SK-N-DZ (cell line): Measurements from ENCODE around the gene CTDSPL.

Experiments used
- DNase-seq: peaks from one replicate; pipeline ENCODE4 v3.0.0-alpha.2; 2015; ENCODE audit warnings: low spot score

The CTDSPL gene

GRCh38 chr3:37941608-37942508 lies 80.2 kb downstream of the CTDSPL start:
- peak; percentile 35 for DNase-seq

DNA sequence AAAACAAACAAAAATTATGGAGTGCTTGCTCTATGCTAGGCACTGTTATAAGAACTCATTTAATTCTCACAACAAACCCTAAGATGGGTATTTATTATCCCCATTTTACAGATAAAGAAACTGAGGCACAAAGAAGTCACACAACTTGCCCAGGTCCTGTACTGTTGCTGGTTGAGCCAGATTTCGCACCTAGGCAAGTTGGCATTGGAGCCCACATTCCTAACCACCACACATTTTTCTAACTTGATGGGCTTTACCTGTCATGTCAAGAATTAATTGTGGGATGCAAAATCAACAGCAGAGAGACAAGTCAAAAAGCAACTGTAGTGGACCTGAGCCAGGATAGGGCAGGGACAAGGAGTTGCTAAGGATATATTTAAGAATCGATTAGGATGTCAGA lies 81.0 kb downstream of the CTDSPL start:
- no peak for DNase-seq

- no peak for DNase-seq
These were observed 81.4 kb downstream of the CTDSPL start for GRCh38 chr3:37943126-37943525.

DNA sequence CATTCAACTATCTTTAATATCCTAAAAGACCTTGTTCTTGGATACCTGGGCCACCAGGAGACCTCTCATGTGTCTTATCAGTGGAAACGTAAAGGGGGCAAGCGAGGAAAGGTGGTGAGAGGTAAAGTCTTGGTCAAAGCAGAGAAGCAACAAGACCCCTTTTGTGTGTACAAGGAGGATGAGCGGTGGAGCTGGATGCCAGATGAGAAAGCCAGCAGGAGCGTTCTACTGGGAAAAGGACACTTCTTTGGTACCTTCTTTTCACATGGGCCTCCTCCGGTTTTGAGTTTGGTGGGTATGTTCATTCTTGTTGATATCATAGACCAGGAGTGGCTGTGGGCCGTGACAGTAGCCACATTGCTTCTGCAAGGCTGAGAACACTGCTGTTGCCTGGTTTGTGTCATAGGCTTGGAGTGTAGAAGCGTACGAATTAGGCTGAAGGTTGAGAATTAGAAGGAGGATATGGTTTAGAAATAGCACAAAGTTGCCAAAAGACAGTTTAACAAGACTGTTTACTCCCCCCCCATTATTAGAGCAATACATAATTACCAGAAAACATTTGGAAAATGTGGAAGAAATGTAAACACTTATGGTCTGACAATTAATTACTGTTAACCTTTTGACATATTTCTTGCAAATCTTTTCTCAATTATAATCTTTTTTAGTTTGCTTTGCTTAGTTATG lies 82.1 kb downstream of the CTDSPL start:
- no peak for DNase-seq

GRCh38 chr3:37944391-37944842 lies 82.7 kb downstream of the CTDSPL start:
- DNase-seq = no peak

GRCh38 chr3:37945156-37945806 lies 83.6 kb downstream of the CTDSPL start:
- no peak for DNase-seq

- no peak for DNase-seq
These were observed 84.3 kb downstream of the CTDSPL start for GRCh38 chr3:37945807-37946530.

- no peak for DNase-seq
These were observed 84.8 kb downstream of the CTDSPL start for GRCh38 chr3:37946531-37946889.

GRCh38 chr3:37949866-37950265 lies 88.2 kb downstream of the CTDSPL start:
- DNase-seq = no peak

DNA sequence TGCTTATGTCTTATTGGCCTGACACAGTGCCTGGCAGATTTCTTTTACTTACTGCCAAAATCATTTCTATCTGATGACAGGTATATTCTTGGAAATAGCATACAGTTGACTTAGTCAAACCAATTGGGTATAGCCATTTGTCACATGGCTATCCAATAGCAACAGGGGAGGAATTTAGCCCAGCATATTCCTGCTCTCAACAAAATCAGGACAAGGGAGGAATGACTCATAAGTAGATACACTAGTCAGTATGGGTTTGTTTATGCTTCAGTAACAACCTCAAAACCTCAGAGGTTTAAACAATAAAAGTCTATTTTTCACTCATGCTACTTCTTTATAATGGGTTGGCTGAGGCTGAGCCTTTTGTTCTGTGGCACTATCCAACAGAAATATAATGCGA lies 90.9 kb downstream of the CTDSPL start:
- no peak for DNase-seq

DNA sequence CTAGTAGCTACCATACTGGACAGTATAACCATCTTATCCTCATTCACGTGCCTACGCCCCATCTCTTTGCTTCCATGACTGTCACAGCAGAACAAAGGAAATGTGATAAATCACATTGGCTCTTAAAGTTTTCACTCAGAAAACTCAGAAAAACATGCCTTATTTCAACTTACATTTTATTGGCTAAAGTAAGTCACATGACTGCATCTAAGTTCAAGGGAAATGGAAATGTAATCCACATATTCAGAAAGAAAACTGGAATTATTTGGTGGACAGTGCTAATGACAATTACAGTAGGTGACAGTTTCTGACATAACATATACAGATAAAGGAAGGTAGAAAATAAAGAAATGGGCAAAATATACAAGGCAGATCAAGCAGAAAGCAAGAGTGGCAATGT lies 91.5 kb downstream of the CTDSPL start:
- no peak for DNase-seq

GRCh38 chr3:37953707-37954394 lies 92.2 kb downstream of the CTDSPL start:
- no peak for DNase-seq

- DNase-seq = no peak
These were observed 93.2 kb downstream of the CTDSPL start for GRCh38 chr3:37954881-37955280.

DNA sequence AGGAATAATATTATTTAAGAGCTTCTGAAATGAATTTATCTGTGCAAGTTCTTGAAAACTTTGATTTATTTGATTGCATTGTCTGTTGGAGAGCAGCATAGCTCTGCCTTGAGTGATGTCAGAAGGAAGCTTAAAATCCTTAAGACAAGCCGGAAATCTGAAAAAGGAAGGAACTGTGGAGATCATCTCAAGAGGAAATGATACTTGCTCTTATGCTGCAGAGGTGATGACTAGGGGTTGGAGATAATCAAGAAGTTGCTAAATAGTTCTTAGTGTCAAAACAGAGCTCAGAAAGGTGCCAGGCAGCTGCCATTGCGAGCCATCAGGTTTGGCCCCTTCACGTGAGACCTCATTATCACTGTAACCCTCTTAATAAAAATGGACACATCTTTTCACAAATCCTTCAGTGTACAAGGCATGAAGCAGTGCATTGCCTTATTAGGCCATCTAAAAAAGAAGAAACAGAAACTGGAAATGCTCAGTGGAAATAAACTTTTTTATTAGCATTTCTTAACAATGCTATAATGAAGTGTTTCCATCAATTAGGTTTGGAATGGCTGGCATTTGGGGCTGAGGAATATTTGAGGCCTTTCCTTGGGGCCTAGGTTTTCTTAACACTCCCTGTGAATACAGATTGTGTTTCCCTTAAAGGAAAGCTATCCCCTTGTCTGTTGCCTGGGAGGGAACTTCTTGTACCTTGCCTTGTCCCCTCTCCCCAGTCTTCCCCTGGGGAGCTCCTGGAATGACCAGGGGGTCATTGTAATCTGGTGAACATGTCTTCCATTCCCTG lies 94.4 kb downstream of the CTDSPL start:
- DNase-seq = no peak

DNA sequence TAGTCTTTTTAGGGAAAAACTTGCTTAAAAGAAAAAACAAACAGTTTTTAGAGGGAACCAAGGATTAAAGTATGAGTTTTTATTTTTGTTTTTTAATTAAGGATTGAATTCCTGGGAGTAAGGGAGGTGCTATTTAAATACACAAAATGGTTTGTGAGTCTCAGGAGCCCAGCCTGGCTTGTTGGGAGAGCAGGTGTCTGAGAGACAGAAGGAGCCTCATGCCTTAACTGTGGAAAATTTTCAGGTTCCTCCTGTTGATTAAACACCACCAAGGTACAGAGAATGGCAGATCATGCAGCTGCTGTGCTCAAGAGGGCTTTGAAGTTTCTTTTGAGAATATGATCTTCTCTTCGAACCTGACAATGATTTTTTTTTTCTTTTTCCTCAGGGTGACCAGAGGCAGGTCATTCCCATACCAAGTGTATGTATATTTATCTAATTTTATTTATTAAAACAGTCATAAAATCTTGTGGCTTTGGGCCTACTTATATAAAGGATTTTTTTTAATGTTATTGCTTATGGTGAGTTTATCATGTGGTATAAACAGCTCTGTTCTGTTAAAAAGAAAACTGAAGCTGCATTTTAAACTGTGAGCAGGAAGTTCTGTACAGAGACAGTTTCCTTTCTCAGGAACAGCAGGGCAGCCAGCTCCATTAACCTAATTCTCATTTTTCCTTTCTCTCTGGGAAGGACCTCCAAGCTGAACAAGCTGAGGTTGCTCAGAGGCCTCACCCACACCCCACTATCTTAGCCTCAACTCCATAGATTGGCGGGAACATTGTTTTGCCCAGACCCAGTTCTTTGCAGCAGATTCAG lies 95.3 kb downstream of the CTDSPL start:
- no peak for DNase-seq

GRCh38 chr3:37957539-37957936 lies 95.9 kb downstream of the CTDSPL start:
- DNase-seq = no peak

GRCh38 chr3:37961622-37962431 lies 100.1 kb downstream of the CTDSPL start:
- no peak for DNase-seq

DNA sequence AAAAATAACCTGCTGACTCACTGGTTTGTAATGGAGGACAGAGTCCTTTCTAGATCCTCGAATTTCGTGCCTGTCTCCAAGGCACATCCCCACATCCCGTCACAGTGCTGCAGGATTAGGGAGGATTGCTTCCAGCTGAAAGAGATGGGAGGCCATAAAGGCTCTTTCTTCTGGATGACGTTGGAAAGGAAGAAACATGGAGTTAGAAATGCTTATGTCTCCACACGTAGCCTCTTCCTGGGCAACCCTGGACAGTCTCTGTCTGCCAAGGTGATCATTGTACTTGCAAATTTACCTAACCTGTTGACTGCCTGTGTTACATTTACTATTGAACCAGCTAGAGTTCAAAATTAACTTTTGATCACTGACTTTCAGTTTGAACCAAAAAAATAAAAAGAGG lies 101.3 kb downstream of the CTDSPL start:
- DNase-seq = no peak

GRCh38 chr3:37963635-37964034 lies 102.0 kb downstream of the CTDSPL start:
- no peak for DNase-seq
